NB4 (cell line): ENCODE data around the gene TAC1.

ENCODE experiments used
- CTCF ChIP-seq: IDR thresholded peaks from one replicate; pipeline ENCODE4 v1.5.1; 2012; ENCODE audit warnings: low read depth, low read length
- POLR2A ChIP-seq: IDR thresholded peaks from 2 replicates; pipeline ENCODE4 v1.6.1; 2011; ENCODE audit warnings: mild to moderate bottlenecking; ENCODE audit not compliant: insufficient read length; ENCODE audit errors: extremely low read depth

GRCh38 chr7:97694355-97694754 lies 37.5 kb upstream of the TAC1 start:
- TF ChIP-seq CTCF (no peak), POLR2A (no peak)
